Stimulated activated CD4-positive, alpha-beta T cell treated with anti-CD3 and anti-CD28 coated beads, Interleukin-4, amount 100 ng/mL, for 4 hours (primary cell): ENCODE data around the gene NEURL1B.

Experiments
- DNase-seq, 2 experiments: peaks; one replicate each; pipeline ENCODE4 v3.0.0-alpha.2; 2020

The NEURL1B gene

GRCh38 chr5:172740428-172741205 lies 99.6 kb downstream of the NEURL1B start:
- no peak for DNase-seq
